GM18511 (cell line): Measurements from ENCODE around the gene ANKH.
"Not testable (repeated sequence)": the region's sequence is repeated elsewhere in the genome, so short reads cannot be mapped to it uniquely, and the experiment has no call there.

ENCODE experiments used
- ATAC-seq: cut with Tn5 transposase; IDR thresholded peaks from one replicate; pipeline ENCODE4 v1.9.1; 2021; ENCODE audit warnings: mild to moderate bottlenecking, moderate library complexity; ENCODE audit not compliant: unreplicated experiment

Gene ANKH

DNA sequence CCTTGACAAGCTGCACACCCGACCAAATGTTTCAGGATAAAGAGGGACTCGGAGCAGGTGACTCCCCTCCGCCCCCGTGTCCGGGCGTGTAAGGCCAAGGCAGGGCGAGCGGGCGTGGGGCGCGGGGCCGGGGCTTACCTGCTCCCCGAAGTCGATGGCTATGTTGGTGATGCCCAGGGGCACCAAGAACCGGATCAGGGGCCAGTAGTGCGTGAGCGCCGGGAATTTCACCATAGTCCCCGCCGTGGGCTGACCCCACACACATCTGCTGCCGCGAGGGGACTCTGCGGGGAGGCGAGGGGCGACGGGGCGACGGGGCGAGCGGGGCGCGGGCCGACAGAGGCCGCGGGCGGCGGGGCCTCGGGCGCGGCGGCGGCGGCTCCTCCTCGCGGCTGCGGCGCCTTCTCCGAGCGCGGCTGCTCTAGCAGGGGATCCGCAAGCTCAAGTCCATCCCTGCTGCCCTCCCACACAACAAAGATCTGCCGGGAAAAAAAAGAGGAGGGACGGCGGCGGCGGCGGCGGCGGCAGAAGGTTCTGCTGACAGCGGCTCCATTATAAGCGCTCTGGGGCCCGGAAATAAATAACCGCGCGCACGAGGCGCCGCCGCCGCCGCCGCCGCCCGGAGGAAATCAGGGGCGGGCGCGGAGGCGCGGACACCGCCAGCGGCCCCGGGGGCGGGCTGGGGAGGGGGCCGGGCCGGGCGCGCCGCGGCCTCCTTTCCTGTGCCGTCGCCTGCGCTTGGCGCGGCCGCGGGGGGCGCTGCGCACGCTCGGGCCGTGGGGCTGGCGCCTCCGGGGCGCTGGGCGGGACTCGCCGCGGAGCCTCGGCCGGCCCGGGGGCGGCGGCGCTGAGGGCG is at the start of gene ANKH:
TSS of gene ANKH (minus strand) at position 565 of the 856 bp plus-strand sequence. CDS start at position 234, 331 bp downstream.
- ATAC-seq: peak; percentile 88

DNA sequence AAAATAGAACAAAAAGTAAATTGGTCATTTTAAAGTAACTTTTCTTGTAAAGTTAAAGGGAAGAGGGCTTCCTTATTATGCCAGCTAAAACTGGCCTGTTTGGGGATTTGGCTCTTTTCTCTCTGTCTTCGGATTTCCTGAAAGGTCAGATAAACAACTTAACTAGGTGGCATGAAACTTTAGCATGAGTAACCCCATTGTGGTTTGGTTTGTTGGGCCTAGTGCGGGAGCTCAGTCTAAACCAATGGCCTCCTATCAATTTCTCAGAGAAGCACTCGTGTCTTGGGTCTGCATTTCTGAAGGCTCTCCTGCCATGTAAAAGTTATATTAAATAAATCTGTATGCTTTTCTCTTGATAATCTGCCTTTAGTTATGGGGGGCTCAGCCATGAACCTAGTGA is 48.5 kb upstream of the ANKH start:
- ATAC-seq: no peak

DNA sequence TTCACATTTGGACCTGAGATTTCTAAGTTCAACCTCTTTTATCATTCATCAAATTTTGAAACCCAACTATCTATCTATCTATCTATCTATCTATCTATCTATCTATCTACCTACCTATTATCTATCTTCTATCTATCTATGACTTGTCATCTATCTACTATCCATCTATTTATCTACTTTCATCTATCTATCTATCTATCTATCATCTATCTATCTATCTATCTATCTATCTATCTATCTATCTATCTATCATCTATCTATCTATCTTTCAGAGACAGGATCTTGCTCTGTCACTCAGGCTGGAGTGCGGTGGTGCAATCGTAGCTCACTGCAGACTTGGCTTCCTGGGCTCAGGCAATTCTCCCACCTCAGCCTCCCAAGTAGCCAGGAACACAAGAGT is 47.5 kb upstream of the ANKH start:
- not testable (repeated sequence) for ATAC-seq

DNA sequence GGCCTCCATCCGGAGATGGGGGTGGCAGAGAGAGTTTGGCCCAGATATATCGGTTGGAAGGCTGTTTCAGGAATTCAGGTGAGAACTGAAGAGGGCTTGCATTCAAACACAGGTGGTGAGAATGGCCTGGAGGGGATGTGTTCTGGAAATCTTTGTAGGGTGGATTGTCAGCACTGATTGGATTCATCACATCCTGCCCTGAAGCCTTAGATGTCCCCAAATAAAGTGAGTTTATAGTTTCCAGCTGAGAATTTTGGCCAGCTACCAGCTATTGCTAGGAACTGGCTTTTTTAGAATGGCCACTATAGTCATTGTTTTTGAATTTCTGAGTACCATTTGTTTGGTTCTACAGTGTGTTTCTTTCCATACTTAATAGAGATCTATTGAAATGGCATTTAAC is 46.1 kb upstream of the ANKH start:
- no peak for ATAC-seq

DNA sequence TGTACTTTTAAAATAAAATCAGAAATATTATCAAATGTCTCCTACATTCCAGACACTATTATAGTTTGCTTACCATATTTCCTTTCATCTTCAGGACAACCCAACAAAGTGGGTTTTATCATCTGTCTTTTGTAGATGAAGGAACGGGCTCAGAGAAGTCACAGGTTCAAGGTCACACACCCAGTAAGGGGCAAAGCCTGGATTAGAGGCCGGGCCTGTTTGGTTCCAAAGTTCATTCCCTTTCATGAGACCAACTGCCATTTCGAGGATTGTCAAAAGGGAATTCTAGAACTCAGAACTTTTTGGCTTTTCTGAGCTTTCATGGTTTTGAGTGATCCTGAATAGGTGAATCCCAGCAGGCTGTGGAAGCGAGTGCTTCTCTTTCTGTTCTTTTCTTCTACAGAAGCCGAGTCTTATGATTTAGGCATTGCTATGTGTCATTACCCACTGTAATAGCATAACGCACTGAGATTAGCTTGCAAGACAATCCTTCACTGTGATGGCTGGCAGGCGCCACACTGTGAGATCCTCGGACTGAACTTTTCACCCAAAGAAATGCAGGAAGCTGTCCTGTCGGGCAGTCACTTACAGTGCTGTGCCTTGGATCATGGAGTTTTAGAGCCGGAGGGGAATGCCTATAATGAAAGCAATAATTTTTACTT is 43.8 kb upstream of the ANKH start:
- no peak for ATAC-seq

DNA sequence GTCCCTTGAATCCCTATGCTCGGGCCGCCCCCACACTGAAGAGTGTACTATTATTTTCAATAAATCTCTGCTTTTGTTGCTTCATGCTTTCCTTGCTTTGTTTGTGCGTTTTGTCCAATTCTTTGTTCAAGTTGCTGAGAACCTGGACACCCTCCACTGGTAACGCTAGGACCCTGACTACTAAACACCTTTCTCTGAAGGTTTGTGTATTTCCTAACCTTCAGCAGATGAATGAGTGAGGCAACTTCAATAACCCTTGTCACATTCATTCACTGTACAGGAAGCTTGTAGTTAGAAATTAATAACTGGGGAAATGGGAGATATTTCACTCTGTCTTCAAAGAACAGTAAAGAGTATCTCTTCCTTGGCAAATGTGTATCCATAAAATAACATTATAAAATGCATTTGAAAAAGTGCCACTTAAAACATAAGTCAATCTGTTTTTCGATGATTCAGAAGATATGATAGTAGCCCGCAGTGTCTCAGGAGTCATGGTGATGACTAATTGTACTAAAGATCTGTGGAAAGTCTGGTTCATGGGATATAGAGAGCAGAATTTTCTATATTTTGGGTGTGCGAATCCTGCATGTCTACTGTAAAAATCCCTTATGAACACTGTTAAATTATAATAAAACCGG is 43.2 kb upstream of the ANKH start:
- ATAC-seq: no peak

DNA sequence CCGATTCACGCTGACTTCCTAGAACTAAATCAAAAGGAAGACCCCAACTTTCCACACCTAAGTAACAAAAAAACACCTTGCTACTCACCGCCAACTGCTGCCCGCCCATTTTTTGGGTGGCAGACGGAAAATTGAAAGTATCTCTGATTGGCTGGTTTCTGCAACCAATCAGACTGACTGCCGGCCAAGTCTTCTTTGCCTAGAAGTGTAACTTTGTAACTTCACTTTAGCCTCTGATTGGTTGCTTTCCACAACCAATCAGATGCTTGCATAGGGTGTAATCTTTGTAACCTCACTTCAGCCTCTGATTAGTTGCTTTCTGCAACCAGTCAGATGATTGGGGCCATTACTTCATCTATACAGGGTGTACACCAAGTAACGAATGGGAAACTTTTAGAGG is 42.6 kb upstream of the ANKH start:
- ATAC-seq: no peak

DNA sequence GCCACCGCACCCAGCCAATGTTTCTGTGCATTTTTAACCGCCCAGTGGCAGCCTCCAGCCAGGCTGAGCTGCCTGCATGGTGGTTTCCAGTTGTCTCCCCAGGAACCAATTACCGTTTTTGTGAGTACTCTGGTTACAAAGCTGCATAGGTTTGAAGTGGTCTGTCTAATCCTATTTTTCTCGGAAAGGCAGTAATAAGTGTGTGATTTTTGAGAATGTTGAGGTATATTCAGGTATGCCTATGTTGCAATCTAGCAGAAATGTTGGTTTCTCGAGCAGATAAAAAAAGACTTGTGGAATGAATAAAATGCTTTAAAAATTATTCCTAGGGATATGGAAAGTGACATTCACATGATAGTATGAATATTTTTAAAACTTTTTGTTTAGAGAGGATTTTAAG is 41.5 kb upstream of the ANKH start:
- ATAC-seq: no peak

DNA sequence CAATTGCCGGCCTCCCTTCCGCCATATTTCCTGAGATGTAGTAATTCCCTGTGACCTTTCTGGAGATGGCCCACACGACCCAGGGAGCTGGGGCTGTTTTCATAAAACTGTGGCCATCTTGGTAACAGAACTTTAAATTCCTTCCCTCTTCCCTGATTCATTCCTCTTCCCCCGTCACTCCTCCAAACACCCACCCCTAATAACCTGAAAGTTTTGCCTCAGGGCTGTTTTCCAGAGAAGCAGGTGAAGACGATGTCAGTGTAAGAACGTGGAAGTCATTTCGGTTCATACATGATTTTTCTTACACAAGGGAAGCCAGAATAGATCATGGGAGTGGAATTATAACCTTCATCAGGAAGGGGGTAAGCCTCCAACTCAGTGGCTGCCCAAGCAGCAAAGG is 40.6 kb upstream of the ANKH start:
- ATAC-seq: no peak

DNA sequence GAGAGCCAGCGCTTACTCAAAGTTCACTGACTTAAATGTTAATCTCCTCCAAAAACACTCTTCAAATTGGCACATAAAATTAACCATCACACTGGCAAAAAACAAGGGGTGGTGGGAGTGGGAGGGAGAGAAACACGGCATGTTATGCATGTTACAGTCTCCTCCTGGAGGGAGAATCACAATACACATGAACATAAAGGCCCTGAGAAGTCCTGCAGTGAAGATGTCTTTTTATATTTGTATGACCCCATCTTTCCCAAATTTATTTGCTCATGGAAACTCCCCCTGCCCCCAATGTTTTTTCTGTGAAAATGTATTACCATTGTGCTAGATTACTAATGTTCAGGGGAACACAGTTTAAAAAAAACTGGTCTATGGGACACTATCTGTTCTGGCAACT is 37.8 kb upstream of the ANKH start:
- no peak for ATAC-seq

DNA sequence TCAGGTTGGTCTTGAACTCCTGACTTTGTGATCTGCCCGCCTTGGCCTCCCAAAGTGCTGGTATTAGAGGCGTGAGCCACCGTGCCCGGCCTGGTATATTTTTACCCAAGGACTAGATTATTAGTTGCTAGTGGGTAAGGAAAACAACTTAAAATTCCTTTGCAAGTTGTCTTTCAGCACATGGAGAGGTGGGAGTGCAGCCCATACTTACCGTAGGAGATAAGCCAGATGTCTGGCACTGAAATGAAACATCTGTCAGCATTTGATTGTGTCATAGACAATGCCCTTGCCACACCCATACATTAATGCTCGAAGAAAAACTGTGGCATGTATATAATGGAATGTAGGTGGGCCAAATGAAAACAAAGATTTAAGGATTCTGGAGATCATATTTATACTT is 36.6 kb upstream of the ANKH start:
- ATAC-seq: no peak

DNA sequence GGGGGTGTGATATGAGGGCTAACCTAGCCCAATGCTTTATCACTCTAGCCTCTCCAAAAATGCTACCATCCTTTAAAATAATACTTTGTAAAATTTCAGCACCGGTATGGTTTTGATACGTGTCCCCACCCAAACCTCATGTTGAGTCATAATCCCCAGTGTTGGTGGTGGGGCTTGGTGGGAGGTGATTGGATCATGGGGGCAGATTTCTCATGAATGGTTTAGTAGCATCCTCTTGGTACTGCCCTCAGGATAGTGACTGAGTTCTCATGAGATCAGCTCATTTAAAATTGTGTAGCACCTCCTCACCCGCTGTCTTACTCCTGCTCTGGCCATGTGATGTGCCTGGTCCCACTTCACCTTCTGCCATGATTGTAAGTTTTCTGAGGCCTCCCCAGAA is 35.0 kb upstream of the ANKH start:
- no peak for ATAC-seq

DNA sequence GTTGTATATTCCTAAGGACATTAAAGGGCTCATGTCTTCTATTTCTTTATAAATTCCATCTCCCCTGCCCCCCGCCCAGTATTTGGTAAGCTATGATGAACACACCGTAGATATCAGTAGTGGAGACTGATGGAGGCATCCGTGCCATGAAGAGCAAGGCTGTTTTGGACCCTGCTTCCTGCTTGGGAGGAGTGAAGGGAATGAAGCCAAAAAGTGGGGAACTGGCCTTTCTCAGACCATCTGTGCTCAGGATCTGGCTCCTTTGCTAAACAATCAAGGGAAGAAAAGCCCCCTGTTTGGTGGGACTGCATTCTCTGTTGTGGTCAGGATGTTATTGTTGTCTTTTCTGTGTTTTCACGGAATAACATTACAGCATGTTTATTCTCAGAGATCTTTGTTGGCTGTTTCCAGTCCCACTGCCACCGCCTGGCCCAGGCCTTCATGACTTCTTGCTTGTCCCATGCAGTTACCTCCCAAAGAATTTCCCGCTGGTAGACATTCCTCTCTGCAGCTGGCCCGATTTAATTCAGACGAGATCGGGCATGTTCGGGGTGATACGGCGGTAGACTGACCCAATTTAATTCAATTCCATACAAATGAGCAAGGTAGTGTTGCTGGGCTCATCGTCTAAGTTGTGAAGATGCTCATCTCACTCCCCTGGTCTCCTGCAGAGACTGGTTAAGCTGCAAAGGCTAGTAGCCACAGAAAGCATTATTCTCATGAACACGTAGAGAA is 31.4 kb upstream of the ANKH start:
- no peak for ATAC-seq

DNA sequence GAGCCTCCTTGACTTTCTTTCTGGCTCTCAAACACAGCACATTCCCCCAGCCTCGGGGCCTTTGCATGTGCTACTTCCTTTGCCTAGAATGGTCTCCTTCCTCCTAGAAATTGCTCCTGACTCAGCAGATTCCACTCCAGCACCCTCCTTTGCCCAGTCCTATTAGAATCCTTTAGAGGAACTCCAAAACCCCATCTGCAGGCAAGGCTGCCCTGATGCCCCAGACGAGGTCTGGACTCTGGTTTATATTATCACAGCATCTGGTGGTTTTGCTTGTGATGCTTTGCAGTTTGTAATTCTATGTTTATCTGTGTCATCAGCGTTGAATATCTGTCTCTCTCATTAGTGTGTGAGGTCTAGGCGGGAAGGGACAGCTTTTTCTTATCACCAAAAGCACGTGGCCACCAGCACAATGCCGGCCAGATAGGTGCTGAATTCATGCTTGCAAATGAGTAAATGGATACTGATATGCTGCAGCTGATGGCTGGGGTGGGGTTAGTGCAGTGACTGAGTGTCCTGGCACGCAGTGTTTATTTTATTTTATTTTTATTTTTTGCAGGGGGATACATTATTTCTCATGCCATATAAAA is 30.0 kb upstream of the ANKH start:
- ATAC-seq: no peak

DNA sequence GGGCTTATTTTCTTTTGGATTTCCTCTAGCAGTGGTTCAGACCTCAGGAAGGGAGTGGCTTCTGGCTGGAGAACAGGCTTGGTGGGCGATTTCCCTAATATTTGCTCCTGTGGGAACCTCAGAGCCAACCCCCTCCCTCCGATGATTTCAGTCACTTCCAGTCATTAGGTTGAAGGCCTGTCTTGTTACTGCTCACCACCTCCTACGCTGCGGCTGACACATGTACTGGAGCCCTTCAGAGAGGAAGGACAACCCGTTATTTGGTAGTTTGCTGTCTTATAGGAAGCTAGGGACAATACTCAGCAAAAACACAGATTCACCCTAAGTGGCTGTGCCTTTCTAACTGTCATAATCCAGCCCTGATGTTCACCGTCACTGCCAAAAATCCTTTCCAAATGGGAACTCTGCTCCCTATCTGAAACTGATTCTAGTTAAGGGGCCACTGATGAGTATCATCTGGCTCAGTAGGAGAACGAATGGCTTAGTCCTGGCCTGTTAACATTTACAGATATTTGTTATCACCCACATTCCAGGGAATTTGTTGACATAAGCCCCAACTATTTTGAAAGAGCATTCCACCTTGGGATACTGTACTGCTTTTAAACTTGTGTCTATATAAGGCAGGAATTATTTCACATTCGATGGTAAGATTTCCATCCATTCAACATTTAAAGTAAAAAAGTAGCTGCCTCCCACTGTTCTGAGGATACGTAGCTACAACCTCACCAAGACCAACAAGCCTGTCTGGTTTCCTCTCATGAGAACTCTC is 29.3 kb upstream of the ANKH start:
- ATAC-seq: no peak

DNA sequence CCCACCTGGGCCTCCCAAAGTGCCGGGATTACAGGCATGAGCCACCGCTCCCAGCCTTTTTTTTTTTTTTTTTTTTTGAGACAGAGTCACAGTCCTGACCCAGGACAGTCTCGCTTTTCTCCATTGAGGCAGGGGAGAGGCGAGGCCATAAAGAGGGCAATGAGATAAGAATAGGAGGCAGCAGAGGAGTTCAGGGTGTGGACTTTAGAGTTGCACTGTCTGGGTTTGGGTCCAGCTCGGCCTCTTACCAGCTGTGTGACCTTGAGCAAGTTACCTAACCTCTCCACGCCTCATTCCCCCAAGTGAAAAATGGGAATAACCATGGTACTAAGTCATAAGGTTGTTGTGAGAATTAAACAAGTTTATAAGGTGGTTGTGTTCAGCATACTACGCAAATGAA is 24.6 kb upstream of the ANKH start:
- no peak for ATAC-seq

DNA sequence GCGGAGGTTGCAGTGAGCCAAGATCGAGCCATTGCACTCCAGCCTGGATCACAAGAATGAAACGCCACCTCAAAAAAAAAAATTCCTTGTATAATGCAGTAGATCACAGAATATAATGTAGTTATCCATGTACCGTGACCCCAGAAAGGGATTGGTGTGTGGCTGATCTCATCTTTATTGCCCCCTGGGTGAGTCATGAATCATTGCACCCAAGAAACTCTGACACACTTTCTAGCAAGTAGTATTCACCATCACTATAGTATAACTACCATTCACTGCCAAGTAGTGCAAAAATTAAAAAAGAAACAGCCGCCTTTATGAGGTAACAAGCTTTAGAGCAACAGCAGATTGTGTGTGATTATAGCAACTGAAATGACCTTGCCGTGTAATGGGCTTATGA is 23.7 kb upstream of the ANKH start:
- no peak for ATAC-seq

DNA sequence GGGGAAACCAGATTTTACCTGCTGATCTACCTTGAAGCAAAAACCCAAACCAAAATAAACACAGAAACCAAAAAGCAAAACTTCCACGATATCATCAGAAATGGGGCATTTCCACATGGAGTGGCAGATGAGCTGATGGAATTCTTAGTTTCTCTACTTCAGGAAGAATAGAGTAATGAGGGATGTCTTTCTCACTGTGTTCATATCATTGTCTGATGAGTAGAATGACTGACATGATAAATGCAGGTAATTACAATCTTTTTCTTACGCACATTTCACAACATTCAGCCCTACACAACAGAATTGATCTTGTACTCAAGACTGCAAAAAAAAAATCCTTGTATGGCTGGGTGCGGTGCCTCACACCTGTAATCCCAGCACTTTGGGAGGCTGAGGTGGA is 23.2 kb upstream of the ANKH start:
- no peak for ATAC-seq

DNA sequence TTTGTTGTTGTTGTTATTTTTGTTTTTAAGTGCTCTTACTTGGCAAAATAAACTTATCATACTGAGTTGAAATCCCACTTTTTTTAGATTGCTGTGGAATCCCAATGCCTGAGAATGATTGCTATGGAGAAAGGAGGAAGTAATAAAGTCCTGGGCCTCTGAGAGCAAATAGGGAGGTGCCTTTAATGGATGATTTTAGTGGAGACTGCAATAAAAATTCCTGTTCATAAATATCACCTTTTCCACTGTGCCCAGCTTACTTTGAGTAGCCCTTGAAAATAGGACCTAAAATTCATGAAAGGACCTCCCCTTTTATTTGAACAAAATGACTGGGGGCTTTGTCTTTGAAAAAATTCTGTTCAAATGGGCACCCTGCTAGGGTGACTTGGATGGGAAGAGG is 21.8 kb upstream of the ANKH start:
- ATAC-seq: no peak

DNA sequence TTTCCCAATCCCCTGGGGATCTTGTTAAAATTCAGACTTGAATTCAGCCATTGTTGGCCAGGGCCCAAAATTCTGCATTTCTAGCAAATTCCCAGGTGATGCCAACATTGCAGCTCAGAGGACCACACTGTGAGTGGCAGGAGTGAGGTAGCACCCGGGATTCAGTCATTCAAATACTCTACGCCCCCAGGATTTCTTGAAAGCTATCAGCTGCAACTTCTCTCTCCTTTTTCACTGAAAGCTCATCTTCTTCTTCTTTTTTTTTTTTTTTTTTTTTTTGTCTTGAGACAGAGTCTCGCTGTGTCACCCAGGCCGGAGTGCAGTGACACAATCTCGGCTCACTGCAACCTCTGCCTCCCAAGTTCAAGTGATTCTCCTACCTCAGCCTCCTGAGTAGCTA is 19.3 kb upstream of the ANKH start:
- no peak for ATAC-seq
